DMS53 treated with DMSO at 0.1 percent for 48 hours (cell line): ENCODE measurements around the gene AGAP3.

Experiments used
- DNase-seq: peaks from one replicate; lab custom pipeline; 2025; ENCODE audit not compliant: unreplicated experiment; lab: John Stamatoyannopoulos, UW

The AGAP3 gene

DNA sequence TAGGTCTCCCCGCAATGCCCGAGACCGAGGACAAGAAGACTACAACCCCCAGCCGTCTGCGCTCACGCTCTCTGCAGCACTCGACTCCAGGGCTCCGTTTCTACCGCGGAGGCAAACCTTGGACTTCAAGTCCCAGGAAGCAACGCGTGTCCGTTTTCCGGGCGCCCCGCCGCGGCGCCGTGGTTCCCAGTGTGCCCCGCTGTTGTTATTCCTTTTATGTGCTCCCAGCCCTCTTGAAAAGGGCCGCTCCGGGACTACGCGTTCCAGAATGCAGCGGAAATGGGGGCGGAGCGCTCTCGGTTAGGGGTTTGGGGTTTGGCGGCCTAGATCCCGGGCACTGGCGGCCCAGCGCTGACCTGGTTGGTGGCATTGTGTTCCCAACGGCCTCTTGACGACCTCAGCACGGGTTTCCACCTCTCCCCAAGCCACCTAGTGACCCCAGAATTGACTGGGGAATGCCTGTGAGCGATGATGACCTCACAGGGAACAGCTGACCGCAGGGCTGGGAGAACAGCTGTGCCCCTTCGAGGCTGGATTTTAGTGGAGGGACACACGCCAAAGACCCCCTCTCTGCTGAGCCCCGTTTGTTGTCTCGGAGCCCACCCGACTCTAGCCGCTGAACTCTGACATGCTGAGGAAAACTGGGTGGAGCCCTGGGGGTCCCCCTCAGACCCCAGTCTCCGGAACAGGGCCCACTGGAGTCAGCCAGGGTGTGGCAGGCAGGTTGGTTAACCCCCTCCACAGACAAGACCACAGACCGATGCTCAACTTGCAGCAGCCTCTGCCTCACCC is 28.1 kb upstream of the AGAP3 start:
- peak; percentile 99 for DNase-seq

DNA sequence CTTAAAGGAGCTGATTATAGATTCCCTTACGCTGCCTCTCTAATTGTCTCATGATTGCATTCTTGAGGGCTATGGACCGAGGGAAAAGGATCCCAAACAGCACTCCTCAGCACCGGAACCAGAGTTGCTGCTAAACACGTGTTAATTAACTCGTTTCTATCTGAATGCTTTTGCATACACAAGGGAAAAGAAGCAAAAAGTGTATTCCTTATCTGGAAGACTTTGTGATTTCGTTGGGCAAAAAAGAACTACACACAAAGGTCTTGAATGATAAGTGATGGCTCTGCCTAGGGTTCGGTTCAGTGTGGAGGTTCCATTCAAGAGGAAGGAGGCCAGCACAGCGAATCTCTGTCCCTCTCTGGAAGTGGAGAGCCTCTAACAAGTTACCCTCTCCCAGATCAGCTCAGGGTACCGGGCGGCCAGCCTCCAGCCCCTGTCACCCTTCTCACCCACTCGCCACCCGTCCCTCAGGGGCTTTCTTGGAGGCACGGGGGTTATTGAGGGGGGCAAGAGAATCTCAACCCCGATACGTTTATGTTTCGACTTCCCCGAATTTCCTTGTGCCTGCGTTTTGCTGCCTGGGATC is 27.4 kb upstream of the AGAP3 start:
- peak; percentile 55 for DNase-seq

DNA sequence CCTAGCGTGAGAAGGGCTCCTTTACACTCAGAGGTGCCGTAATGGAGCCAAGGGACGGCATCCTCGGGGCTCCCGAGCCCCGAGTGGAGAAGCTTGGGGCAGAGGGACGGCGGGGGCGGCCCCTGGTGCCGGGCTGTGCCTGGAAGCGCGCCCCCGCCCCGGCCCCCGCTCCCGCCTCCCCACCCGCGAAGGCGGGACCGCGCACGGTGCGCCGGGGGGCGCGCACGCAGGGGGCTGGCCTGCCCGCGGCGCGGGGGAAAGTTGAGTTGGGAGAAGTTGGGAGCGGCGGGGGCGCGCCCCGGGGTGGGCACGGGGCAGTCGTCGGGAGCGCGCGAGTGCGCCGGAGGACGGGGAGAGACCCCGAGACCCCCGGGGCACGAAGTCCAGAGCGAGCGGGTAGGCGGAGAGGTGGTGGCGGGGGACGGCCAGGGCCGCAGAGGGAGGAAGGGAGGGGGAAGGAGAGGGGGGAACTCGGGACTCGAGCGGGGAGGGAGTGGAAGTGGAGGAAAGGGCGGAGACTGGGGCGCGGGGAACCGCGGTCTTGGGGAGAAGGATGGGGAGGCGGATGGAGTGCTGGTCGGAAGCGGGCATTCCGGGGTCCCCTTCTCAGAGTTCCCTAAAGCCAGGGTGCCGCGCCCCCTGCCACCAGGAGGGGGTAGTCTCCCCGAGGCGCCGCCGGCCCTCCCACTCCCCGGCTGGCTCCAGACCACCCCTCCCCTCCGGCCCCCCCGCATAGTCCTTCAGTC is 26.7 kb upstream of the AGAP3 start, which contains the start of gene SLC4A2:
SLC4A2 (plus strand) TSS at position 223 of the 746 bp plus-strand sequence. CDS start 2,399 bp downstream, outside the sequence.
- peak; percentile 54 for DNase-seq

DNA sequence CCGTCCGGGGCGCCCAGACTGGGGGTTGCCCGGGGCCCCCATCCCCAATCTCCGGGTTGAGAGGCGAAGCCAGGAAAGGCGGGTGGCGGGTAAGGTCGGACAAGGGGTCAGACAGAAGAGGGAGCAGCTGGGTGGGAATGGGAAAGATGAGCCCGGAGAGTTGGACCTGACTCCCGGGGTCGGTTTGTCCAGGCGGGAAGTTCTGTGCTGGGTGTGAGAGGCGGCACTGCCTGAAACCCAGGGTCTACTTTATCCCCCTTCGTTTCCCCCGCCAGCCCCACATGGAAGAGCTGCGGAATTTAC is 26.2 kb upstream of the AGAP3 start:
- no peak for DNase-seq

DNA sequence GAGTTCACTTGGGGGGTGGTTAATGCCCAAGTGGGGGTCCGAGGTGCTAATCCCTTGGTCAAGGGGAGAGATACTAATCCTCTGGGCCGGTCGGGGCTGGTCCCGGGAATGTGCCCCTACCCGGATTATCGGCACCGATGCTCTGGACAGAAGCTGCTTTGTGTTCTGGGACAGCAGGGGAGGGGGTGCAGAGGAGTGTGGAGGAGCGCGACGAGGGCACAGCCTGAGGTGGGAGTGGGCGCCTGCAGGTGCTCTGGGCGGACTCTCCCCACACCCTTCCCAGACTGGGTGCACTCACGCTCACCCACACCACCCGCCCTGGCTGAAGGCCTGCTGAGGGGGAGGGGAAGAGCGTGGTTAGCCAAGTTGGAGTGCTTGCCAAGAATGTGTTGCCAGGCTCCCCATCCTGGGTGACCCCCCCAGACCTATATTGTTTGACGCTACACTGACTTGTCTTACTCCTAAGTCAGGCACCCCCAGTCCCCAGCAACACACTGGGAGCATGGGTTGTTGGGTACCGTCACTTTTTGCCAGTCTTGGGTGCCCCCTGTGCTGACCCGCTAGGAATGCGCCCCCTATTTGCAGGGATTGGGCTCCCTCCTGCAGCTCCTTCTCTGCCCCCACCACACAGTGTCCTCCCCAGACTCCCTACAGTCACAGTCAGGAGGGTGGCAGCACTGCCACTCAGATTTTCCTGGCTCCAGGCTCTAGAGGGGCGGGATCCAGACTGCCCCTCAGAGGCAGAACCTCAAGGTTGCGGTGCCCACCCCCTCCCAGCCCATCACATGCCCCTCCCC is 25.7 kb upstream of the AGAP3 start:
- DNase-seq, result no peak

DNA sequence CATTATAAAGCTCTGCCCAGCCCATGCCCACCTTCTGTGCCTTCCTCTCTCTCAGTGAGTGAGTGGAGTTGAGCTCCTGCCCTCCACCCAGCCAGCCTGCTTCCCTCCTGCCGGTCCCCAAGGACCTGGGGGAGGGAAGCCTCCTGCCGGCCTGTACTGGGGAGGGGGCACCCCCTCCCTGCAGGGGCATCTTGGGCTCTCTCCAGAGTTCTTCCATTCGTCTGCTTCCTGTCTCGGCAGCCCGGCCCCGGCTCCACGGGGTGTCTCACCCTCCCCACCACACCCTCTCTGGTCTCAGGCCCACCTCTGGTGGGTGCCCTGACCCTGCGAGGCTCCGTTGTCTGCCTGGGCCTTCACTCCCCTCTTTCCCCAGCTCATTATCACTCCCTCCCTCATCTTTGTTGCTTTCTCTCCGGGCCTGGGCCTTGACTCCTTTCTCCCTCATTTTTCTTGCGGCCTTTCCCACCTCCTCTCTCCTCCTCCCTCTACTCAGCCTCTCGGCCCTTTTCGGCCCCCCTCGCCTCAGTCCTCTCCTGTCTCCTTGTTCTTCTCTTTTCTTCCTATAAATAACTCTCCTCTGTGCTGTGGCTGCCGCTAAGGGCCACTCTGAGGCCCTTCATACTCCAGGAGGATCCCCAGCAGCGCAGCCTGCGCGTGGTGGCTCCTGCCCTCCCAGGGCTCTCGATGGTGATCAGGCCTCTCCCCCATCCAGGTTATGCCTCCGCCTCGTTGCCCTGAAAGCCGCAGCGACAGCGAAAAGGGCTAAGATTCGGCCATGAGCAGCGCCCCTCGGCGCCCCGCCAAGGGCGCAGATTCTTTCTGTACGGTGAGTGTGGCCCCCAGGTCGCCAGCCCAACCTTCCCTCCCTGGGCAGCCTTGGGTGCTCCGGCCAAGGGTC is 24.8 kb upstream of the AGAP3 start:
- DNase-seq, result no peak

DNA sequence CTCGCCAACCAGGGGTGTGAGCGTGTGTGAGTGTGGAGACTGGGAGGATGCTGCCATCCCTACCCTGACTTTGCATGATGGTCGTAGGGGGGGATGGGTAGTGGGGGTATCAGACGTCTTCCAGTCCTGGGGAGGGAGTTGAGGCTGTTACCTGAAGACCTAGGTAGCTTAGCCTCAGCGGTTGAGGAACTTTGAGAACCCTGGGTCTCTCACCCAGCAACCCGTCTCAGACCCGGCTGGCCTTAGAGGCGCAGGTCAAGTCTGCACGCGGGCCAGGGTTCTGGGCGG is 24.2 kb upstream of the AGAP3 start:
- DNase-seq, result no peak

DNA sequence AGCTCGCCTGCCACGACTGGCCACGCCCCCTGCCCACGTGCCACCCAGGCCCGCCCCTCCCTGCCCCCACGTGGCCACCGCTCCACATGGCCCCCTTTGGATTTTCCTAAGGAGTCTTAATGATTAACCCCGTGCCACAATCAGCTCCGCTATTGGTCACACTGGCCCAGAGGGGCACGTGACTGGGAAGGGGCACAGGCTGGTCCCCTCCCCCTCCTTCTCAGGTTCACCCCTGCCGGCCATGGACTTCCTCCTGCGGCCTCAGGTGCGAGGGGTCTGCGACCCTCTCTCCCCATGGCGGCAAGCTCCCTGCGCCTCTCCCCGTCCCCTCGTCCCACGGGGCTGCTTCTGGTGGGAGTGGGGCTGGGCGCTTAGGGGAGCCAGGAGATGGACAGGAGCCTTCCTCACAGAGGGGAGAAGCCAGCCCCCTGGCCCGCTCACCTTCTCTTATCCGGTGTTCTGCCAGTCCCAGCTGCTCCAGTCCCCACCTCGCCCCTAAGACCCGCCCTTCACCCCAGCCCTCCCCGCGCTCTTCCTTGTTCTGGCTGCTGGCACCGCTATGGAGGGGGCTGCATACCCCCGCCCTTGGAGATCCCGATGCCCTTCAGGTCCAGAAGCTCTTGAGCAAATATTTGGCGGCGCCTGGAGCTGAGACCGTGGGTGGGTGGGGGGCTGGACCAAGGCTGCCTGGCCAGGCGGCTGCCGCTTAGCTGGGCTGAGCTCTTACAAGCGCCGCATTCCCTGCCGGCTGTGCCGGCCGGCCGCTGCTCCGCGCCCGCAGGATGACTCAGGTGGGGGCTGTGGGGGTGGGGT is 23.7 kb upstream of the AGAP3 start:
- peak; percentile 96 for DNase-seq

DNA sequence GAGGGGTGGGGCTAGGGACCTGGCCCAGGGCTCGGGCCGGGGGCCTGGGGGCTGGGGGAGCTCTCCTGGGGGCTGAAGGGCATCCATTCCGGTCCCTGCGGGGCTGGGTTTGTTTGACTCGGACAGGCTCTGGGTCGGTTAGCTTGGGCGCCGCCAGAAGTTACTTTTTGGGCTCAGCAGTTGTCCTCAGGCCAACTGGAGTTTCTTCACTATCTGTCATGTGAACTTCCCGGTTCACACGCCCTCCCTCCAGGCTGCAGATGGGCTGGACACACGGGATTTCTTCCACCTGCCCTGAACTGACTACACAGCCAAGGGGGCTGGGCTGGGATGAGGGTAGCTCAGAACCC is 23.1 kb upstream of the AGAP3 start:
- peak; percentile 19 for DNase-seq

DNA sequence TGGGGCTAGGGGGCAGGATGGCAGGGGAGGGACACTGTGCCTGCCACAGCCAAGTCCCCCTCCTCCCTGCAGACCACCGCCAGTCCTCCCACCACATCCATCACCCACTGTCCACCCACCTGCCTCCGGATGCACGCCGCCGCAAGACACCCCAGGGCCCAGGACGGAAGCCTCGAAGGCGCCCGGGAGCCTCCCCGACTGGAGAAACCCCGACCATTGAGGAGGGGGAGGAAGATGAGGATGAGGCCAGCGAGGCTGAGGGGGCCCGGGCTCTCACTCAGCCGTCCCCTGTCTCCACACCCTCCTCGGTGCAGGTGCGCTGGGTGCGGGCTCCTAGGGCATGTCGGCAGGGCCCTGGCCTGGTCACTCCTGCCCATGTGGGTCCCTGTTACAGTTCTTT is 21.8 kb upstream of the AGAP3 start:
- DNase-seq, result no peak

DNA sequence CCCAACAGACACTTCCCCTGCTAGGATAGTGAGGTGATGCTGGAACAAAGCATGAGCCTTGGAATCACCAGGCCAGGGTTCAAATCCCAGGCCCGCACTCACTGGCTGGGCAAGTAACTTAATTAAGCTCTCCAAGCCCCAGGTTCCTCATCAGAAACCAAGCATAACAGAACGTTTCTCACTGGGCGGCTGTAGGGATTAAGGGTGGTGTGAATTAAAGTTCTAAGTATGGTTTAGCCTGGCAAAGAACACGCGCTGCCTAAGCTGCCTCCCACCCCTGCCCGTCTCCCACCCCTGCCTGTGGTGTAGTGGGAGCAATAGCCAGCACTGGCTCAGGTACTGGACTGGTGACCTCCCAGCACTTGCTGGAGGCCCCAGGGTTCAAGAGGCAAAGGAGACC is 21.3 kb upstream of the AGAP3 start:
- no peak for DNase-seq

DNA sequence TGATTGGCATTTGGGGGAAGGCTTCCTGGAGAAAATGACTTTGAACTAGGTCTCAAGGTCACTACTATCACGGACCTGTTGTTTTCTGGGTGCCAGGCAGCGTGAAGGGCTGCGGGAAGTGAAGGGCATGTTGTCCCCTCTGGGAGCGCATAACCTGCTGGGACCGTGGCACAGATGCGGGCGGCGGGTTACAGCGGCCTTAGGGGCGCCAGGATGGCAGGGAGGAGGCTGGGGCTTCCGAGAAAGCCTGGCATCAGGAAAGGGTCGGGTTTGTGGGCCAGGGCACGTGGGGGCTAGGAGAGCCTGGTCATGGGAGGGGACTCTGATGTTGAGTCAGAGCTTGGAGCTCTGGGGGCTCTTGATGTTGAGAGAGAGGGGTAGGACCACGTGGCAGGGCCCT is 20.8 kb upstream of the AGAP3 start:
- DNase-seq, result no peak

DNA sequence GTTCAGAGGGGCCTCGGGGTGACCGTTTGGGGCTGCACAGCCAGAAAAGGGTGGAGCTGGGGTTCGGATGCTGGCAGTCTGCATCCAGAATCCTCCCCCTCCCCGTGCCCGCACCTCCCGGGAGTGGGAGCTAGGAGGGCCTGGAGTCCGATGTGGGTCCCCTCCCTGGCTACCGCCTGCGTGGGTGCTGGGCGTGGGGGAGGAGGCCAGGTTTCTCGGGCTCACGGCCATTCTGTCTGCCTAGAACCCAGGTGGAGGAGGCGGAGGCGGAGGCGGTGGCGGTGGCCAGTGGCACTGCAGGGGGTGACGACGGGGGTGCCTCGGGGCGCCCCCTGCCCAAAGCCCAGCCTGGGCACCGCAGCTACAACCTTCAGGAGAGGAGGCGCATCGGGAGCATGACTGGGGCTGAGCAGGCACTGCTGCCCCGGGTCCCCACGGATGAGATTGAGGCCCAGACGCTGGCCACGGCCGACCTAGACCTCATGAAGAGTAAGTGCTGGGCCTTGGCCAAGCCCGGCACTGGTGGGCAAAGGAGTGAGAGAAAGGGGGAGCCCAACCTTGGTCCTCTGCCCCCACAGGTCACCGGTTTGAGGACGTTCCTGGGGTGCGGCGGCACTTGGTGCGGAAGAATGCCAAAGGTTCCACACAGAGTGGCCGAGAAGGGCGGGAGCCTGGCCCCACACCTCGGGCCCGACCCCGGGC is 19.9 kb upstream of the AGAP3 start:
- no peak for DNase-seq

DNA sequence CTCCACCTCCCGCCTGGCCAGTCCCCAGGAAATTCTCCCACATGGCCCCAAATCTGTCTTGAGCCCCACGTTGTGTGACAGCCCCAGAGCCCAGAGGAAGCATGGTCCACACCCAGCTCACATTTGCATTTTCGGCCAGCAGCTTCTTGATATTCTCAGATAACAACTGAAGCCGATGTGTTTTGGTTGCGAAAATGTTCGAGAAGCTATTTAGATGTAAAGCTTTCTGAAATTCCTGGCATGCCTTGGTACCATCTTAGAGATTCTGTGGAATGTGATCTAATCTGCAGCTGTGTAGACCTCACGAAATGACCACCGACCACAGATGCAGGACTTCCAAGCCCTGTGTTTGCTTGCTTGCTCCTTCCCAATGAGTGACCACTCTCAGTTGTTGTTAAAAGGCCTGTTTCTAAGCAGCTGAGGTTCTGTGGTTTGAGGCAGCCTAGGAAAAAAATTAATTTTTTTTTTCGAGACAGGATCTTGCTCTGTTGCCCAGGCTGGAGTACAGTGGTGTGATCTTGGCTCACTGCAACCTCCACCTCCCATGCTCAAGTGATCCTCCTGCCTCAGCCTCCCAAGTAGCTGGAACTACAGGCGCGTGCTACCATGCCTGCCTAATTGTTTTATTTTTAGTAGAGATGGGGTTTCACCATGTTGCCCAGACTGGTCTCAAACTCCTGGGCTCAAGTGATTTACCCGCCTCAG is 18.1 kb upstream of the AGAP3 start:
- DNase-seq, result no peak

DNA sequence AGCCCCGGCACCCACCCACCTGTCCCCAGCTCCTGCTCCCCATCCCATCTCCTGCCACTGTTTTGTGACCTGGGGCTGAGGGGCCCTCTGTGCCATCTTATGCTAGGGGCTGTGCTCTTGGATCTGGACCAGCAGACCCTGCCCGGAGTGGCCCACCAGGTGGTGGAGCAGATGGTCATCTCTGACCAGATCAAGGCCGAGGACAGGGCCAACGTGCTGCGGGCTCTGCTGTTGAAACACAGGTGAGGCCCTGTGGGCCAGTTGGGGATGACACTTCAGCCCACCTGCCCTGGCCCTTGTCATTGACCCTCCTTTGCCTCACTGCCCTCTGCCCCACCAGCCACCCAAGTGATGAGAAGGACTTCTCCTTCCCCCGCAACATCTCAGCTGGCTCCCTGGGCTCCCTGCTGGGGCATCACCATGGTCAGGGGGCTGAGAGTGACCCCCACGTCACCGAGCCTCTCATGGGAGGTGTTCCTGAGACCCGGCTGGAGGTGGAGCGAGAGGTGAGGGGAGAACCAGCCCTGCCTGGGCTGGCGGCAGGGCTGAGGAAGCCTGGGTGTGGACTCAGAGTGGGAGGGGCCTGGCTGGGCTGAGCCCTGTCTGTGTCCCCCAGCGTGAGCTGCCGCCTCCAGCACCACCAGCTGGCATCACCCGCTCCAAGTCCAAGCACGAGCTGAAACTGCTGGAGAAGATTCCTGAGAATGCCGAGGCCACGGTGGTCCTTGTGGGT is 16.3 kb upstream of the AGAP3 start:
- no peak for DNase-seq

DNA sequence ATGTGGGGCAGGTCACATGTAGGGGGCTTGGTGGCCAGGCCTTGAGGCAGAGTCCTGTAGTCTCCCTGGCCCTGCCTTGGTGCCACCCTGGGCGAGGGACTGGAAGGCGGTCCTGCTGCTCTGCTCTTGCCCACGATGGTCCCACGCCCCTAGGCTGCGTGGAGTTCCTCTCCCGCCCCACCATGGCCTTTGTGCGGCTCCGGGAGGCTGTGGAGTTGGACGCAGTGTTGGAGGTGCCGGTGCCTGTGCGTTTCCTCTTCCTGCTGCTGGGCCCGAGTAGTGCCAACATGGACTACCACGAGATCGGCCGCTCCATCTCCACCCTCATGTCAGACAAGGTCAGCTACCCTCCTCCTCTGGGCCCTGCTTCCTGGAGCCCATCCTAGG is 15.7 kb upstream of the AGAP3 start:
- no peak for DNase-seq

DNA sequence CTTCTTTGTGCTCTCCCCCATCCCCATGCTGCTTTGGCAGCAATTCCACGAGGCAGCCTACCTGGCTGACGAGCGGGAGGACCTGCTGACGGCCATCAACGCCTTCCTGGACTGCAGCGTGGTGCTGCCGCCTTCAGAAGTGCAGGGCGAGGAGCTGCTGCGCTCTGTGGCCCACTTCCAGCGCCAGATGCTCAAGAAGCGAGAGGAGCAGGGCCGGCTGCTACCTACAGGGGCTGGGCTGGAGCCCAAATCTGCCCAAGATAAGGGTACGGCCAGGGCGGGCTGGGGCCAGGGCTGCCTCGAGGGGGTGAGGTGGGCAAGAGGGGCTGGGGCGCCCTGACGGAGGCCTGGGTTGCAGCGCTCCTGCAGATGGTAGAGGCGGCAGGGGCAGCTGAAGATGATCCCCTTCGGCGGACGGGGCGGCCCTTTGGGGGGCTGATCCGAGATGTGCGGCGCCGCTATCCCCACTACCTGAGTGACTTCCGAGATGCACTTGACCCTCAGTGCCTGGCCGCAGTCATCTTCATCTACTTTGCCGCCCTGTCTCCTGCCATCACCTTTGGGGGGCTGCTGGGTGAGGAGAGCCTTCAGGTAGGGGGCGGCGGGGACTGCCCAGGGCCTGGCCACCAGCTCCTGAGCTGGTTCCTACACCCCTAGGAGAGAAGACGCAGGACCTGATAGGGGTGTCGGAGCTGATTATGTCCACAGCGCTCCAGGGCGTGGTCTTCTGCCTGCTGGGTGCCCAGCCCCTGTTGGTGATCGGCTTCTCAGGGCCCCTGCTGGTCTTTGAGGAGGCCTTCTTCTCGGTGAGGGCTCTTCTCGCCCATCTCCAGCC is 15.0 kb upstream of the AGAP3 start:
- DNase-seq, result no peak
